H1 (cell line): ENCODE measurements around the gene DAB2IP. TPM values are rescaled to one million over a fixed set of nuclear protein-coding genes. Genes with fewer than 3 reads are reported as not detected.

Experiments
- CTCF ChIA-PET: fragments of 300-600 bp; sonication (Branson Sonifier 250); formaldehyde crosslinking; loops from one replicate; lab custom pipeline; 2021; ENCODE audit not compliant: partially characterized antibody; lab: Charles Lee
- POLR2A ChIA-PET: fragments of 300-600 bp; sonication (Branson Sonifier 250); formaldehyde crosslinking; loops from one replicate; lab custom pipeline; 2021; ENCODE audit warnings: inconsistent platforms; ENCODE audit not compliant: partially characterized antibody; lab: Charles Lee
- DNase-seq, 2 experiments: peaks; one replicate each; pipeline versions ENCODE4 v3.0.0 to v3.0.0-alpha.2; 2010 to 2022; ENCODE audit warnings: low spot score in 2 of 2, low read depth in 1 of 2, mixed read lengths in 1 of 2
- FAIRE-seq: peaks from 2 replicates; lab custom pipeline; 2011; peaks lifted over from hg19 to GRCh38; lab: Jason Lieb, UNC
- H2AFZ ChIP-seq: 2 replicates; pipeline ENCODE4 v1.8.1; 2012; ENCODE audit warnings: low read length, inconsistent platforms
- H2AK5ac ChIP-seq: 2 replicates; pipeline ENCODE4 v1.6.1; 2013; ENCODE audit warnings: low read depth, low read length
- H2BK120ac ChIP-seq: replicated peaks from 2 replicates; pipeline ENCODE3; 2013; ENCODE audit warnings: low read depth, low read length, inconsistent platforms
- H2BK12ac ChIP-seq: 2 replicates; pipeline ENCODE4 v1.6.1; 2013; ENCODE audit warnings: low read depth, low read length
- H2BK15ac ChIP-seq: 2 replicates; pipeline ENCODE4 v1.6.1; 2013; ENCODE audit warnings: low read length
- H2BK20ac ChIP-seq: 2 replicates; pipeline ENCODE4 v1.6.1; 2013; ENCODE audit warnings: low read length
- H2BK5ac ChIP-seq: 2 replicates; pipeline ENCODE4 v1.6.1; 2013; ENCODE audit warnings: low read depth, low read length
- H3K14ac ChIP-seq: 2 replicates; pipeline ENCODE4 v1.6.1; 2013; ENCODE audit warnings: inconsistent platforms; ENCODE audit not compliant: insufficient read length
- H3K18ac ChIP-seq: 2 replicates; pipeline ENCODE4 v1.6.1; 2013; ENCODE audit warnings: low read length; ENCODE audit errors: extremely low read depth
- H3K23ac ChIP-seq: 2 replicates; pipeline ENCODE4 v1.6.1; 2013; ENCODE audit warnings: inconsistent platforms; ENCODE audit not compliant: insufficient read length
- H3K23me2 ChIP-seq: 2 replicates; pipeline ENCODE4 v1.6.1; 2013; ENCODE audit warnings: low read depth, low read length
- H3K27ac ChIP-seq: 2 replicates; pipeline ENCODE4 v1.6.1; 2011; ENCODE audit warnings: low read depth, low read length, inconsistent platforms
- H3K27me3 ChIP-seq, 4 experiments: replicated peaks in 1 of 4; 1 replicate in 1 of 4; 2 replicates in 3 of 4; pipeline versions ENCODE4 v1.6.1 to v1.8.1; 2011 to 2013; ENCODE audit warnings: low read length in 3 of 4, mild to moderate bottlenecking in 3 of 4, inconsistent platforms in 2 of 4, mixed read lengths in 2 of 4, moderate library complexity in 1 of 4; ENCODE audit not compliant: control insufficient read depth in 3 of 4, insufficient read depth in 3 of 4; ENCODE audit errors: extremely low read depth in 1 of 4
- H3K36me3 ChIP-seq, 4 experiments: 2 replicates each; pipeline versions ENCODE4 v1.6.1 to v1.8.1; 2011 to 2013; ENCODE audit warnings: mild to moderate bottlenecking in 4 of 4, low read length in 3 of 4, moderate library complexity in 2 of 4, control low read depth in 1 of 4, inconsistent platforms in 1 of 4; ENCODE audit not compliant: insufficient read depth in 4 of 4, control insufficient read depth in 2 of 4
- H3K4ac ChIP-seq: replicated peaks from 2 replicates; pipeline ENCODE3; 2013; ENCODE audit warnings: low read length, low read depth, mixed read lengths, inconsistent platforms; ENCODE audit not compliant: insufficient read length
- H3K4me1 ChIP-seq, 4 experiments: replicated peaks in 1 of 4; 1 replicate in 1 of 4; 2 replicates in 3 of 4; pipeline versions ENCODE4 v1.6.1 to v1.8.1; 2011 to 2013; ENCODE audit warnings: low read length in 3 of 4, inconsistent platforms in 2 of 4, mixed read lengths in 1 of 4; ENCODE audit not compliant: insufficient read depth in 4 of 4, control insufficient read depth in 3 of 4
- H3K4me2 ChIP-seq, 2 experiments: 2 replicates each; pipeline versions ENCODE4 v1.6.1 to v1.8.1; 2011 to 2013; ENCODE audit warnings: low read depth in 2 of 2, low read length in 2 of 2, control low read depth in 1 of 2, inconsistent platforms in 1 of 2, mild to moderate bottlenecking in 1 of 2; ENCODE audit not compliant: insufficient read depth in 1 of 2
- H3K4me3 ChIP-seq, 4 experiments: fragments of 200-600, 300-600 bp in 1 of 4; sonication (generic), shearing (Covaris generic), sonication (Bioruptor Twin) in 1 of 4; 2 replicates each; pipeline versions ENCODE4 v1.5.1 to v1.8.1; 2011 to 2016; ENCODE audit warnings: low read length in 4 of 4, low read depth in 3 of 4, control low read depth in 2 of 4, inconsistent platforms in 2 of 4, mild to moderate bottlenecking in 2 of 4, mixed read lengths in 1 of 4, moderate library complexity in 1 of 4; ENCODE audit not compliant: insufficient read depth in 2 of 4; ENCODE audit errors: extremely low read depth in 1 of 4
- H3K56ac ChIP-seq: replicated peaks from 2 replicates; pipeline ENCODE3; 2013; ENCODE audit warnings: low read depth, mild to moderate bottlenecking, mixed read lengths, low read length, inconsistent platforms; ENCODE audit not compliant: insufficient read length
- H3K79me1 ChIP-seq: 2 replicates; pipeline ENCODE4 v1.6.1; 2013; ENCODE audit warnings: low read depth, low read length, control low read depth
- H3K79me2 ChIP-seq, 2 experiments: 2 replicates each; pipeline versions ENCODE4 v1.6.1 to v1.8.1; 2012 to 2013; ENCODE audit warnings: low read length in 2 of 2, mild to moderate bottlenecking in 2 of 2, inconsistent platforms in 1 of 2; ENCODE audit not compliant: insufficient read depth in 2 of 2, control insufficient read depth in 1 of 2
- H3K9ac ChIP-seq, 4 experiments: replicated peaks in 1 of 4; 1 replicate in 1 of 4; 2 replicates in 3 of 4; pipeline versions ENCODE4 v1.6.1 to v1.8.1; 2011 to 2013; ENCODE audit warnings: low read depth in 3 of 4, low read length in 3 of 4, control low read depth in 2 of 4, mild to moderate bottlenecking in 2 of 4, moderate library complexity in 2 of 4, inconsistent platforms in 1 of 4; ENCODE audit errors: extremely low read depth in 1 of 4
- H3K9me3 ChIP-seq, 2 experiments: 2 replicates each; pipeline versions ENCODE4 v1.6.1 to v1.8.1; 2012 to 2013; ENCODE audit warnings: mild to moderate bottlenecking in 2 of 2, moderate library complexity in 2 of 2, control low read depth in 1 of 2, inconsistent platforms in 1 of 2, low read depth in 1 of 2, low read length in 1 of 2, mixed read lengths in 1 of 2; ENCODE audit not compliant: insufficient read depth in 2 of 2
- H4K20me1 ChIP-seq, 2 experiments: replicated peaks in 1 of 2; 2 replicates each; pipeline versions ENCODE3 to v1.8.1; 2011 to 2013; ENCODE audit warnings: inconsistent platforms in 2 of 2, low read length in 2 of 2, mild to moderate bottlenecking in 1 of 2; ENCODE audit not compliant: insufficient read depth in 2 of 2, control insufficient read depth in 1 of 2
- H4K5ac ChIP-seq: 2 replicates; pipeline ENCODE4 v1.6.1; 2013; ENCODE audit warnings: low read length, low read depth, mixed read lengths, inconsistent platforms; ENCODE audit not compliant: insufficient read length
- H4K8ac ChIP-seq: 2 replicates; pipeline ENCODE4 v1.8.0; 2013; ENCODE audit warnings: mild to moderate bottlenecking, moderate library complexity, low read length, inconsistent platforms; ENCODE audit not compliant: insufficient read depth; ENCODE audit errors: extremely low read depth
- H4K91ac ChIP-seq: replicated peaks from 2 replicates; pipeline ENCODE3; 2013; ENCODE audit warnings: low read length, mixed read lengths, inconsistent platforms; ENCODE audit not compliant: insufficient read length
- BRCA1 ChIP-seq: IDR thresholded peaks from 2 replicates; pipeline ENCODE4 v1.6.1; 2012; ENCODE audit warnings: low read depth, low read length, improper control_type of control experiment
- EZH2 ChIP-seq: fragments of 200-600 bp; sonication (generic); IDR thresholded peaks from 2 replicates; pipeline ENCODE4 v1.7.1; 2012; ENCODE audit warnings: low read depth, mild to moderate bottlenecking, moderate library complexity, low read length, inconsistent platforms; ENCODE audit not compliant: severe bottlenecking
- HDAC6 ChIP-seq: IDR thresholded peaks from one replicate; pipeline ENCODE4 v1.7.1; 2012; ENCODE audit warnings: low read depth, mild to moderate bottlenecking, inconsistent platforms, low read length, moderate library complexity
- KDM5A ChIP-seq: fragments of 200-600 bp; IDR thresholded peaks from 2 replicates; pipeline ENCODE4 v1.7.1; 2012; ENCODE audit warnings: mild to moderate bottlenecking, low read length, inconsistent platforms, mixed read lengths
- RAD21 ChIP-seq, 2 experiments: IDR thresholded peaks in 1 of 2; conservative IDR thresholded peaks in 1 of 2; 2 replicates each; pipeline ENCODE4 v1.6.1; 2011; ENCODE audit warnings: low read depth in 2 of 2, low read length in 2 of 2, improper control_type of control experiment in 1 of 2, inconsistent platforms in 1 of 2, mild to moderate bottlenecking in 1 of 2, moderate library complexity in 1 of 2
- SIN3A ChIP-seq, 2 experiments: IDR thresholded peaks in 1 of 2; conservative IDR thresholded peaks in 1 of 2; 2 replicates each; pipeline ENCODE4 v1.6.1; 2011 to 2012; ENCODE audit warnings: low read length in 2 of 2, improper control_type of control experiment in 1 of 2, low read depth in 1 of 2, mild to moderate bottlenecking in 1 of 2
- SP4 ChIP-seq: IDR thresholded peaks from 2 replicates; pipeline ENCODE4 v1.6.1; 2012; ENCODE audit warnings: low read length, inconsistent platforms
- SUZ12 ChIP-seq: fragments of 200-600 bp; sonication (generic); IDR thresholded peaks from 2 replicates; pipeline ENCODE4 v1.6.1; 2012; ENCODE audit warnings: mild to moderate bottlenecking, inconsistent platforms, low read length, moderate library complexity, mixed read lengths
- WGBS, 2 experiments: shearing (Covaris generic) in 1 of 2; methylation state at CpG; one replicate each; pipeline versions ENCODE4 v1.1.6 to v1.1.7; 2013 to 2015; ENCODE audit warnings: low lambda C conversion rate in 2 of 2, mixed read lengths in 2 of 2, inconsistent platforms in 1 of 2, low coverage in 1 of 2, missing lambda C conversion rate in 1 of 2; ENCODE audit not compliant: insufficient replicate concordance in 2 of 2, insufficient coverage in 1 of 2, insufficient read length in 1 of 2; ENCODE audit errors: extremely low coverage in 1 of 2, missing lambda C conversion rate in 1 of 2; 5-methylcytosine and 5-hydroxymethylcytosine counted together
- polyA plus RNA-seq, 7 experiments: library from polyadenylated mRNA; depleted of rRNA in 3 of 7; stranded (reverse) in 5 of 7; unstranded in 2 of 7; fragments of >200 nt in 5 of 7; fragments of 200-250 nt in 2 of 7; gene quantifications; 1 replicate in 5 of 7; 2 replicates in 1 of 7; 4 replicates in 1 of 7; pipeline versions ENCODE4 v1.2.1 to v1.2.3, GENCODE V29; 2011 to 2013; ENCODE audit warnings: missing spikeins in 2 of 7, mixed read lengths in 2 of 7
- total RNA-seq: library from RNA; stranded (reverse); fragmentation: NEBNext Ultra II Directional; extraction: Animal tissue kit (Norgen Biotek cat#: 25700); gene quantifications from 2 replicates; pipeline ENCODE4 v1.2.1, GENCODE V29; 2021
- TF ChIP-seq, protein P1 (sequence below): IDR thresholded peaks from 2 replicates; pipeline ENCODE4 v1.6.1; 2012; ENCODE audit warnings: low read length, inconsistent platforms
- TF ChIP-seq, protein P2 (sequence below): IDR thresholded peaks from 2 replicates; pipeline ENCODE4 v1.6.1; 2012; ENCODE audit warnings: inconsistent platforms

DAB2IP gene
- total and polyA plus RNA-seq, 2 of the 8 experiments (the other 6 are each of a cell fraction or from before 2014, with no cell fraction given) = 19.7 to 39.5 TPM

DNA sequence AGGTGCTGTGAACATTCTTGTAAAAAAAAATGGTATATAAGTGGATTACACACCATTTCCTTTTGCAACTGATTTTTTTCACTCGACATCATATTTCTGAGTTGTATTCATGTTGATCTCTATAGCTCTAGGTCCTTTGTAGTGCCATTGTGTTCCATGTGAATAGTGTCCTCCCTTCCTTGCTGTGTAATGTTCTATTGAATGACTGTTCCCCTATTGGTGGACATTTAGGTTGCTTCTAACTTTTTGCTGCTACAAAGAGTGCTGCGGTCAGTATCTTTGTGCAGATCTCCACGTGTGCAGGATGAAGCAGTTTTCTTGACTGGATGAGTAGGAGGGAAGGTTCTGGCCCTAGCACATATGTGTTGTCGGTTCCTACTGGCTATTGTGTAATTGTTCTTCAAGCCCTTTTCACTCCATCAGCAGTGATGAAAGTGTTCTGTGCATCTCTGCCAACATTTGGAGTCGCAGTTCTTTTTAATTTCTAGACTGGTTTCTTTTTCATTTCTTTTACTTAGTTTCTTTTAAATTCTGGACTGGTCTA lies 20.2 kb downstream of the DAB2IP start:
- H2AK5ac ChIP-seq = no peak overlapping the region
- H3K56ac ChIP-seq = no peak overlapping the region
- H3K79me2 ChIP-seq = peaks cover 0 to 12% of the 10 kb centered on the region in 2 experiments; a peak in 1 of 4 replicates
- no peak overlapping the region for H3K4me3 ChIP-seq
- ChIA-PET CTCF (interaction anchor here (0.5 to 34.8 kb wide), 5 partner anchors 13 to 334 kb away, joined by 3 to 670 read pairs (median 5); no protein-coding TSS in a partner anchor), POLR2A (interaction anchor here (1.0 to 1.6 kb wide), 2 partner anchors 8 to 12 kb away, joined by 3 to 4 read pairs; no protein-coding TSS in a partner anchor)
- no peaks in the 10 kb centered on the region for H3K23me2 ChIP-seq
- H2BK15ac ChIP-seq = no peak overlapping the region
- H3K23ac ChIP-seq = no peak overlapping the region
- DNase-seq (no peak), FAIRE-seq (no peak)
- no peak overlapping the region for H3K27ac ChIP-seq
- H4K8ac ChIP-seq = no peak overlapping the region
- peaks cover 9% of the 10 kb centered on the region for H3K79me1 ChIP-seq
- H4K5ac ChIP-seq = no peak overlapping the region
- H3K9ac ChIP-seq = no peak overlapping the region
- no peak overlapping the region for H3K14ac ChIP-seq
- no peaks in the 10 kb centered on the region for H3K9me3 ChIP-seq
- H4K91ac ChIP-seq = no peak overlapping the region
- no peak overlapping the region for H2AFZ ChIP-seq
- no peak overlapping the region for H3K4ac ChIP-seq
- H3K18ac ChIP-seq = no peak overlapping the region
- 94% methylated on average over 5 of the region's 5 CpGs; no CpG with 5 or more reads in 1 of the 2 experiments for WGBS, 2 experiments
- peaks cover 15 to 34% of the 10 kb centered on the region in 2 experiments for H4K20me1 ChIP-seq
- no peak overlapping the region for H2BK120ac ChIP-seq
- no peaks in the 10 kb centered on the region for H3K36me3 ChIP-seq
- H2BK12ac ChIP-seq = no peak overlapping the region
- no peak overlapping the region for H3K4me2 ChIP-seq
- H3K4me1 ChIP-seq = peaks cover 3 to 11% (median 8%) of the 10 kb centered on the region in 4 experiments
- no peaks in the 10 kb centered on the region for H3K27me3 ChIP-seq
- H2BK20ac ChIP-seq = no peak overlapping the region
- no peak overlapping the region for H2BK5ac ChIP-seq
- TF ChIP-seq RAD21 (IDR thresholded peaks at IDR 0.05 in 1 of 2, conservative IDR thresholded peaks at IDR 0.05 in 1 of 2; ENCODE audit: low read depth in 2 of 2, low read length in 2 of 2) (no peak), EZH2 (no peak), HDAC6 (no peak), SUZ12 (no peak), SP4 (no peak), BRCA1 (no peak), SIN3A (conservative IDR thresholded peaks at IDR 0.05 in 1 of 2, IDR thresholded peaks at IDR 0.05 in 1 of 2; ENCODE audit: low read depth in 1 of 2, low read length in 2 of 2) (no peak), KDM5A (no peak)
- TF ChIP-seq, protein P1, sequence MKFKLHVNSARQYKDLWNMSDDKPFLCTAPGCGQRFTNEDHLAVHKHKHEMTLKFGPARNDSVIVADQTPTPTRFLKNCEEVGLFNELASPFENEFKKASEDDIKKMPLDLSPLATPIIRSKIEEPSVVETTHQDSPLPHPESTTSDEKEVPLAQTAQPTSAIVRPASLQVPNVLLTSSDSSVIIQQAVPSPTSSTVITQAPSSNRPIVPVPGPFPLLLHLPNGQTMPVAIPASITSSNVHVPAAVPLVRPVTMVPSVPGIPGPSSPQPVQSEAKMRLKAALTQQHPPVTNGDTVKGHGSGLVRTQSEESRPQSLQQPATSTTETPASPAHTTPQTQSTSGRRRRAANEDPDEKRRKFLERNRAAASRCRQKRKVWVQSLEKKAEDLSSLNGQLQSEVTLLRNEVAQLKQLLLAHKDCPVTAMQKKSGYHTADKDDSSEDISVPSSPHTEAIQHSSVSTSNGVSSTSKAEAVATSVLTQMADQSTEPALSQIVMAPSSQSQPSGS = no peak
- TF ChIP-seq, protein P2, sequence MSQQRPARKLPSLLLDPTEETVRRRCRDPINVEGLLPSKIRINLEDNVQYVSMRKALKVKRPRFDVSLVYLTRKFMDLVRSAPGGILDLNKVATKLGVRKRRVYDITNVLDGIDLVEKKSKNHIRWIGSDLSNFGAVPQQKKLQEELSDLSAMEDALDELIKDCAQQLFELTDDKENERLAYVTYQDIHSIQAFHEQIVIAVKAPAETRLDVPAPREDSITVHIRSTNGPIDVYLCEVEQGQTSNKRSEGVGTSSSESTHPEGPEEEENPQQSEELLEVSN = no peak
